Measurements from ENCODE around the gene ITPR3.

DNA sequence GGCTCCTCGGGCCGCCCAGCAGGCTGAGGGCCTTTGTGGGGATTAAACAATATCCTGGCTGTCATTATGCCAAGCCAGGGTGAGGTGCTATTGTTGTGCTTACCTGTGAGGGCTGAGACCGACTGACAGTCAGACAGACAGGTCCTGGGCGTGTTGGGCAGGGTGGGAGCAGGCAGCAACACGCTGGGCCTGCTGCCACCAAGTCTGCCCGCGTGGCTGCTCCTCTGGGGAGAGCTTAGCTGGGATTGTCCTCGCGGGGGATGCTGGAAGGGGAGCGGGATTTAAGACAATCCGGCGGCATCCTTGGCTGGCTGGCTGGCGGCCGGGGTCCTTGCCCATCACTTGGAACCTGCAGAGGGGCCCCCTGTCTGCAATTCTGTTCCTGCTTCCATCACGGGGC lies 20.0 kb downstream of the ITPR3 start:
- no peak for TF ChIP-seq EP300 (IDR thresholded peaks at IDR 0.05)
- TF ChIP-seq POLR2A (IDR thresholded peaks at IDR 0.05): no peak
- TF ChIP-seq, protein P1, sequence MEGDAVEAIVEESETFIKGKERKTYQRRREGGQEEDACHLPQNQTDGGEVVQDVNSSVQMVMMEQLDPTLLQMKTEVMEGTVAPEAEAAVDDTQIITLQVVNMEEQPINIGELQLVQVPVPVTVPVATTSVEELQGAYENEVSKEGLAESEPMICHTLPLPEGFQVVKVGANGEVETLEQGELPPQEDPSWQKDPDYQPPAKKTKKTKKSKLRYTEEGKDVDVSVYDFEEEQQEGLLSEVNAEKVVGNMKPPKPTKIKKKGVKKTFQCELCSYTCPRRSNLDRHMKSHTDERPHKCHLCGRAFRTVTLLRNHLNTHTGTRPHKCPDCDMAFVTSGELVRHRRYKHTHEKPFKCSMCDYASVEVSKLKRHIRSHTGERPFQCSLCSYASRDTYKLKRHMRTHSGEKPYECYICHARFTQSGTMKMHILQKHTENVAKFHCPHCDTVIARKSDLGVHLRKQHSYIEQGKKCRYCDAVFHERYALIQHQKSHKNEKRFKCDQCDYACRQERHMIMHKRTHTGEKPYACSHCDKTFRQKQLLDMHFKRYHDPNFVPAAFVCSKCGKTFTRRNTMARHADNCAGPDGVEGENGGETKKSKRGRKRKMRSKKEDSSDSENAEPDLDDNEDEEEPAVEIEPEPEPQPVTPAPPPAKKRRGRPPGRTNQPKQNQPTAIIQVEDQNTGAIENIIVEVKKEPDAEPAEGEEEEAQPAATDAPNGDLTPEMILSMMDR (IDR thresholded peaks at IDR 0.05): no peak
